NB4 (cell line): ENCODE data around the gene CTSO.

Experiments
- CTCF ChIP-seq: IDR thresholded peaks from one replicate; pipeline ENCODE4 v1.5.1; 2012; ENCODE audit warnings: low read depth, low read length
- POLR2A ChIP-seq: IDR thresholded peaks from 2 replicates; pipeline ENCODE4 v1.6.1; 2011; ENCODE audit warnings: mild to moderate bottlenecking; ENCODE audit not compliant: insufficient read length; ENCODE audit errors: extremely low read depth

DNA sequence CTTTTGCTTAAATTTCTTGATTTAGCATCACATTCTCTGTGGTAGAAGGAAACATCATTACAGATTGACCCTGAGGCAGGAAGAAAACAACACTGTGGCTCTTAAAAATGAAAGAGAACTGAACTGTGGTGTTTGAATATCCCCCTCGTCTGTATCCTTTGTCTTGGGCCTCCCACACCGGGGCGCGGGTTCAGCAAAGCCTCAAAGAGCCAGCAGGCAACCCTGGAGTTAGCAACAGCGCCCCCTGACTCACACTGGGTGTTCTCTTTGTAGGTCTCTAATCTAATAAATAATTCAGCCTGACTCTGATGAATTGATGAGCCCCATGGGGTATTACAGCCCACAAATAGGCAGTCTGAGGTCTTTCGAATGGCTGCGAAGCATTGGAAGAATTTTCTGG, 46.1 kb upstream of the CTSO start:
- TF ChIP-seq CTCF = no peak
- TF ChIP-seq POLR2A = no peak
